Activated naive CD4-positive, alpha-beta T cell treated with anti-CD3 and anti-CD28 coated beads for 36 hours (primary cell): Measurements from ENCODE around the gene ABCA7. TPM values are rescaled to one million over a fixed set of nuclear protein-coding genes. Genes with fewer than 3 reads are reported as not detected.

Source experiments
- CTCF ChIA-PET: fragments of 350-600 bp; sonication (Branson Sonifier 250); formaldehyde crosslinking; loops from one replicate; lab custom pipeline; 2021; ENCODE audit warnings: antibody characterized with exemption; lab: Charles Lee
- DNase-seq: peaks from one replicate; pipeline ENCODE4 v3.0.0-alpha.2; 2020
- H3K27ac Mint-ChIP-seq: one replicate; pipeline ENCODE4 v1.8.0; 2021; ENCODE audit warnings: mild to moderate bottlenecking, mixed read lengths
- H3K27me3 Mint-ChIP-seq: one replicate; pipeline ENCODE4 v1.8.0; 2021; ENCODE audit warnings: low read depth, mixed read lengths
- H3K36me3 Mint-ChIP-seq: one replicate; pipeline ENCODE4 v1.8.0; 2021; ENCODE audit warnings: low read depth, mixed read lengths
- H3K4me1 Mint-ChIP-seq: one replicate; pipeline ENCODE4 v1.8.0; 2021; ENCODE audit warnings: low read depth, mixed read lengths
- H3K4me3 Mint-ChIP-seq: one replicate; pipeline ENCODE4 v1.8.0; 2021; ENCODE audit warnings: mild to moderate bottlenecking, moderate library complexity, mixed read lengths
- H3K9me3 Mint-ChIP-seq: one replicate; pipeline ENCODE4 v1.8.0; 2021; ENCODE audit warnings: mixed read lengths
- intact Hi-C: fragments of 100-400 bp; cut with micrococcal nuclease; formaldehyde crosslinking; loops from one replicate; pipeline ENCODE4 v1.15.1; 2023
- total RNA-seq, 2 experiments: library from RNA; stranded (reverse); gene quantifications; one replicate each; pipeline ENCODE4 v1.2.3, GENCODE V29; 2021

ABCA7 gene
- total RNA-seq, 2 experiments from 2014 or later = 24.4 to 30.1 TPM

DNA sequence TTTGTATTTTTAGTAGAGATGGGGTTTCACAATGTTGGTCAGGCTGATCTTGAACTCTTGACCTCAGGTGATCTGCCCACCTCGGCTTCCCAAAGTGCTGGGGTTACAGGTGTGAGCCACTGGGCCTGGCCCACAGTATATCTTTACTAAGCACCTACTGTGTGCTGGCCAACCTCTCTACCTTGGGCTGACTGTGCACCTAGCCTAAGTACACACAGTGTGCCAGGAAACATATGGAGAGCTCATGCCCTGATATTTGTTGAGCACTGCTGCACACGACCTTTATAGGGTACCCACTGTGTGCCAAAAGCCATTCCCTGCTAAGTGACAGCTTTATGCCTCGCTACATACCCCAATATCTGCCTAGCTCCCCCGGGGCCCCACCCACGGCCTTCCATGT is 20.8 kb downstream of the ABCA7 start:
- H3K9me3 Mint-ChIP-seq = peaks cover 3% of the 10 kb centered on the region
- H3K4me1 Mint-ChIP-seq = peaks cover 30% of the 10 kb centered on the region
- CTCF ChIA-PET = interaction anchor here (0.6 kb wide), 1 partner anchor 76 kb away, joined by 3 read pairs; no protein-coding TSS in a partner anchor
- DNase-seq = no peak
- H3K27me3 Mint-ChIP-seq = no peaks in the 10 kb centered on the region
- intact Hi-C loops = no loop called here
- no peak overlapping the region for H3K27ac Mint-ChIP-seq
- no peak overlapping the region for H3K4me3 Mint-ChIP-seq
- H3K36me3 Mint-ChIP-seq = peaks cover 14% of the 10 kb centered on the region

DNA sequence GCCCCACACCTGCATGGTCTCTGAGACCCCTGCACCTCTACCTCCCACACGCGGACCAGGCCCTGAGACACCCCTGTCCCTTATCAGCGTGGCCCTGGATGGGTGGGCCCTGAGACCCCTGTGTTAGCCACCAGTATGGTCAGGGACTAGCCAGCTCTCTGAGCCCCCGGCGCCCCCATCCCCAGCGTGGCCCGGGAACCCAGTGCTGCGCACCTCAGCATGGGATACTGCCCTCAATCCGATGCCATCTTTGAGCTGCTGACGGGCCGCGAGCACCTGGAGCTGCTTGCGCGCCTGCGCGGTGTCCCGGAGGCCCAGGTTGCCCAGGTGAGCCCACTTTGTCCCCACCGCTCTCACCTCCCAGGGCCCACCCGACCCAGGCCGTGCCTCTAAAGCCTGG is 22.1 kb downstream of the ABCA7 start:
- intact Hi-C loops = no loop called here
- CTCF ChIA-PET = interaction anchor here (0.6 kb wide), 1 partner anchor 183 kb away, joined by 3 read pairs; no protein-coding TSS in a partner anchor

DNA sequence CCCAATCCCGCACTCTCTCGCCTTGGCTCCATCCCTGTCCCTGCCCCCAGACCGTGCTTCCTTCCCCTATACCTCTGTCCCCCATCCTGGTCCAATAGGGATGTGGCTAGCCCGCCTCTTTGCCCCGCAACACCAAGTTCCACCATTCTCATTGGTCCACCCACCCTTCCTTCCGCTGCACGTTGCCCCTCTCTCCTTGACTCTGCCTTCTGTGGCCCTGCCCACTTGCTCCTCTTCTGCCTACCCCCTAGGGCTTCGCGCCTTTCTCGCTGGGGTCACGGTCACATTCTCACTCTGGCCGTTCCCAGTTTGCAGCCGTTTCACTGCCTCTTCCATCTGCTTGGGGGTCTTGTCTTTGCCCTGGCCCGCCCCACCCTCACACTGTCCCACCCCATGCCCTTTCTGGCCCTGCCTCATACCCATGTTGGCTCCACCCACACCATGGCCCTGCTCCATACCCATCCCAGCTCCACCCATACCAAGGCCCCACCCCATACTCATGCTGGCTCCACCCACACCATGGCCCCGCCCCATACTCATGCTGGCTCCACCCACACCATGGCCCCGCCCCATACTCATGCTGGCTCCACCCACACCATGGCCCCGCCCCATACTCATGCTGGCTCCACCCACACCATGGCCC is 22.6 kb downstream of the ABCA7 start:
- H3K36me3 Mint-ChIP-seq = peaks cover 2% of the 10 kb centered on the region
- H3K4me3 Mint-ChIP-seq = no peak overlapping the region
- no peaks in the 10 kb centered on the region for H3K27me3 Mint-ChIP-seq
- intact Hi-C loops = no loop called here
- peaks cover 23% of the 10 kb centered on the region for H3K4me1 Mint-ChIP-seq
- CTCF ChIA-PET = interaction anchor here (0.6 kb wide), 1 partner anchor 182 kb away, joined by 3 read pairs; no protein-coding TSS in a partner anchor
- peaks cover under 1% of the 10 kb centered on the region for H3K9me3 Mint-ChIP-seq
- peak; percentile 60 for DNase-seq
- no peak overlapping the region for H3K27ac Mint-ChIP-seq

More for the DNA sequence above, 22.1 kb downstream of the ABCA7 start:
- no peaks in the 10 kb centered on the region for H3K27me3 Mint-ChIP-seq
- H3K9me3 Mint-ChIP-seq = peaks cover 3% of the 10 kb centered on the region
- peaks cover 6% of the 10 kb centered on the region for H3K36me3 Mint-ChIP-seq
- H3K27ac Mint-ChIP-seq = no peak overlapping the region
- no peak overlapping the region for H3K4me3 Mint-ChIP-seq
- no peak for DNase-seq
- peaks cover 29% of the 10 kb centered on the region for H3K4me1 Mint-ChIP-seq

- Mint-ChIP-seq H3K4me1 (peaks cover 17% of the 10 kb centered on the region), H3K4me3 (no peak overlapping the region), H3K27ac (no peak overlapping the region), H3K36me3 (peaks cover 1% of the 10 kb centered on the region), H3K27me3 (no peaks in the 10 kb centered on the region), H3K9me3 (no peaks in the 10 kb centered on the region)
- peak; percentile 68 for DNase-seq
- intact Hi-C loops = no loop called here
- CTCF ChIA-PET = no interaction called here
Measured at GRCh38 chr19:1063030-1063908, 23.4 kb downstream of the ABCA7 start.

DNA sequence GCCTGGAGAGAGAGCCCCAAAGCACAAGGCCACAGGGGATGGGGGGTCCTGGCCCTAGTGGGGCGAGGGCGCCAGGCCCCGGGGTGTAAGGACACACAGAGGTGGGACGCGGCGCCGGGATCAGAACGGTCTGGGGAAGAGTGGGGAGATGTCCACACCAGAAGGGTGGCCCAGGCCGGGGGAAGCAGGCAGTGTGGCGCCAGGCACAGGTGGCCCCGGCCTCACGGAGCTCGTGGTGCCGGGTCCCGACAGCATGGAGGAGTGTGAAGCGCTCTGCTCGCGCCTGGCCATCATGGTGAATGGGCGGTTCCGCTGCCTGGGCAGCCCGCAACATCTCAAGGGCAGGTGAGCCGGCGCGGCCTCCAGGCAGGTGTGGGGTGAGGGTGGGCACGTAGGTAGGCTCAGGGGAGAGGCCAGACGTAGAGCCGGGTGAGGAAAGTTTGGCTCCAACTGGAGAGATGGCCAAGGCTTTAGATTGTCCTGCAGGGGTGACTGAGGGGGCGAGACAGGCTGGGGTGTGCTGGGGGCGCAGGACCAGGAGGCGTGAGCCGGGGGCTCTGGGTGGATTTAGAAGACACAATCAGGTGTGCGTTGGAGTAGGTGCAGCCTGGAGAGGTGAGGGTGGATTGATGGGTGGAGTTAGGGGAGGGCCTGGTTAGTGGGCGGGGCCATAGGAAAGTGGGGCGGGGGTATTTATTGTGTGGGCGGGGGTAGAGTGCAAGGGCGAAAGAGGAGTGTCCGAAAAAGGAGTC is 24.2 kb downstream of the ABCA7 start:
- H3K36me3 Mint-ChIP-seq = peaks cover 7% of the 10 kb centered on the region
- no peak overlapping the region for H3K4me3 Mint-ChIP-seq
- H3K27ac Mint-ChIP-seq = no peak overlapping the region
- no peak for DNase-seq
- CTCF ChIA-PET = interaction anchor here (0.6 to 2.2 kb wide), 11 partner anchors 12 to 128 kb away, joined by 3 to 24 read pairs (median 3); no protein-coding TSS in a partner anchor
- intact Hi-C loops = no loop called here
- H3K4me1 Mint-ChIP-seq = peaks cover 23% of the 10 kb centered on the region
- no peaks in the 10 kb centered on the region for H3K9me3 Mint-ChIP-seq
- H3K27me3 Mint-ChIP-seq = no peaks in the 10 kb centered on the region

GRCh38 chr19:1064661-1065605 is 25.0 kb downstream of the ABCA7 start:
- Mint-ChIP-seq H3K36me3 (peaks cover 12% of the 10 kb centered on the region), H3K27ac (no peak overlapping the region), H3K4me3 (no peak overlapping the region), H3K27me3 (no peaks in the 10 kb centered on the region), H3K4me1 (peaks cover 30% of the 10 kb centered on the region), H3K9me3 (no peaks in the 10 kb centered on the region)
- intact Hi-C loops = loop anchor here (5.0 kb wide), 2 partner anchors 127 to 187 kb away; no protein-coding TSS in a partner anchor
- CTCF ChIA-PET = interaction anchor here (0.6 to 2.2 kb wide), 14 partner anchors 11 to 129 kb away, joined by 3 to 24 read pairs (median 3); partner anchors contain the start of gene RNU6-2
- peak; percentile 72 for DNase-seq

- no peaks in the 10 kb centered on the region for H3K9me3 Mint-ChIP-seq
- H3K27ac Mint-ChIP-seq = no peak overlapping the region
- CTCF ChIA-PET = interaction anchor here (1.0 to 2.2 kb wide), 2 partner anchors 10 to 128 kb away, joined by 4 to 24 read pairs; no protein-coding TSS in a partner anchor
- peaks cover 35% of the 10 kb centered on the region for H3K4me1 Mint-ChIP-seq
- H3K4me3 Mint-ChIP-seq = no peak overlapping the region
- peaks cover 13% of the 10 kb centered on the region for H3K36me3 Mint-ChIP-seq
- H3K27me3 Mint-ChIP-seq = no peaks in the 10 kb centered on the region
- no peak for DNase-seq
- intact Hi-C loops = loop anchor here (2.0 to 5.0 kb wide), 4 partner anchors 17 to 187 kb away; no protein-coding TSS in a partner anchor
Measured at GRCh38 chr19:1065606-1066109, 25.8 kb downstream of the ABCA7 start.

DNA sequence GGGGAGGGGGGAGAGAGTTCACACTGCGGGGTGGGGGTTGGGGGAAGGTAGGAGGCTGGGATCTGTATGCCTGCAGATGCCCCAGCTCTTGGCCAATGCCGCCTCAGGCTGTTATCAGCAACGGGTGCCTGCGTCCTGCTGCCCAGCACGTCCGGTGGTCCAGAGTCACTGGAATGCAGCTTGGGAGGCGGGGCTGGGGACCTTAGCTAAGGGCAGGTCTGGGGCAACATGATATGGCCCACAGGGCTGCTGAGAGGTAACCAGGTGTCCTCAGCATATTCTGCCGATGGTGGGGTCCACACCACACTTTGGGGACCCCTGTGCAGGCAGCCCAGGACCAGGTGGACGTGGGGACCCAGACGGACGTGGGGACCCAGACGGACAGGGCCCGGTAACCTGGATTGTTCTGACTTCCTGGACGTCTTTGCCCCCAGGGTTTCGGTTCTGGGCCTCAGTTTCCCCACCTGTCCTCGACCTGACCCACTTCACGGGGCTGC is 26.4 kb downstream of the ABCA7 start:
- intact Hi-C loops = loop anchor here (2.0 to 5.0 kb wide), 4 partner anchors 17 to 186 kb away; no protein-coding TSS in a partner anchor
- no peak for DNase-seq
- H3K27me3 Mint-ChIP-seq = no peaks in the 10 kb centered on the region
- no peak overlapping the region for H3K27ac Mint-ChIP-seq
- CTCF ChIA-PET = interaction anchor here (0.7 to 2.2 kb wide), 6 partner anchors 9 to 127 kb away, joined by 3 to 24 read pairs (median 4); no protein-coding TSS in a partner anchor
- peaks cover 35% of the 10 kb centered on the region for H3K4me1 Mint-ChIP-seq
- peaks cover 13% of the 10 kb centered on the region for H3K36me3 Mint-ChIP-seq
- no peaks in the 10 kb centered on the region for H3K9me3 Mint-ChIP-seq
- H3K4me3 Mint-ChIP-seq = peak overlapping the region; percentile 68

GRCh38 chr19:1066748-1067340 is 26.9 kb downstream of the ABCA7 start, which contains the start of gene ARHGAP45:
TSS of gene ARHGAP45 (plus strand) at chr19:1067167. CDS start at chr19:1067406, 239 bp downstream.
- intact Hi-C loops = loop anchor here (2.0 to 5.0 kb wide), 4 partner anchors 16 to 185 kb away; no protein-coding TSS in a partner anchor
- Mint-ChIP-seq H3K4me1 (peaks cover 39% of the 10 kb centered on the region), H3K36me3 (peaks cover 16% of the 10 kb centered on the region), H3K4me3 (peak within 1 kb of the TSS; percentile 96), H3K9me3 (no peaks in the 10 kb centered on the region), H3K27ac (peak within 1 kb of the TSS; percentile 94), H3K27me3 (no peaks in the 10 kb centered on the region)
- CTCF ChIA-PET = interaction anchor here (0.7 to 1.9 kb wide), 7 partner anchors 9 to 177 kb away, joined by 3 to 8 read pairs (median 3); no protein-coding TSS in a partner anchor
- peak; percentile 82 for DNase-seq

DNA sequence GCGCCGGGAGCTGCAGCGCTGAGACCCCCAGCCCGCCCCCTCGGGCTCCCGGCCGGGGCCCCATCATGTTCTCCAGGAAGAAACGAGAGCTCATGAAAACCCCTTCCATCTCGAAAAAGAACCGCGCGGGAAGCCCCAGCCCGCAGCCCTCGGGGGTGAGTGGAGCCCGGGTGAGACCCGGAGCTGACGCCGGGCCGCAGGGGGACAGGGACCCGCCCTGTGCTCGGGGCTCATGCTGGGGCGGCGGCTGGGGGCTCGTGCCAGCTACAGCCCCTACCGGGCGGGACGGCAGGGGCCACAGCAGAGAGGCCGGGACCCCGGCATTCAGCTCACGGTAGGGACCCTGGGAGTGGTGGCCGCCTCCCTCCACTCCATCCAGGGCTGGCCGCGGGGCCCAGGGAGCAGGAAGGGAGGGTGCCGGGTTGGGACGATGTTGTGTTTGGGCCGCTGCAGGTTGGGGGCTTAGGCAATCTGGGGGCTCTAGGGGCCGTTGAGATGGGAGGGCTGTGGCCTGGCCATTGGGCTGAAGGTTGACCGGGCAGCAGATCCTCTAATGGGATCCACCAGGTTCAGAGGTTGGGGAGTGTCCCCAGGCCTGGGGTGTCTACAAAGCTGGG is 27.5 kb downstream of the ABCA7 start:
- H3K4me3 Mint-ChIP-seq = peak overlapping the region; percentile 96
- H3K4me1 Mint-ChIP-seq = peaks cover 44% of the 10 kb centered on the region
- peak; percentile 78 for DNase-seq
- H3K36me3 Mint-ChIP-seq = peaks cover 19% of the 10 kb centered on the region
- H3K9me3 Mint-ChIP-seq = no peaks in the 10 kb centered on the region
- CTCF ChIA-PET = interaction anchor here (0.6 to 1.9 kb wide), 7 partner anchors 9 to 177 kb away, joined by 3 to 8 read pairs (median 3); no protein-coding TSS in a partner anchor
- H3K27ac Mint-ChIP-seq = peak overlapping the region; percentile 94
- no peaks in the 10 kb centered on the region for H3K27me3 Mint-ChIP-seq
- intact Hi-C loops = loop anchor here (2.0 to 5.0 kb wide), 4 partner anchors 15 to 185 kb away; no protein-coding TSS in a partner anchor
